ENCODE data around the gene SIRT6.

DNA sequence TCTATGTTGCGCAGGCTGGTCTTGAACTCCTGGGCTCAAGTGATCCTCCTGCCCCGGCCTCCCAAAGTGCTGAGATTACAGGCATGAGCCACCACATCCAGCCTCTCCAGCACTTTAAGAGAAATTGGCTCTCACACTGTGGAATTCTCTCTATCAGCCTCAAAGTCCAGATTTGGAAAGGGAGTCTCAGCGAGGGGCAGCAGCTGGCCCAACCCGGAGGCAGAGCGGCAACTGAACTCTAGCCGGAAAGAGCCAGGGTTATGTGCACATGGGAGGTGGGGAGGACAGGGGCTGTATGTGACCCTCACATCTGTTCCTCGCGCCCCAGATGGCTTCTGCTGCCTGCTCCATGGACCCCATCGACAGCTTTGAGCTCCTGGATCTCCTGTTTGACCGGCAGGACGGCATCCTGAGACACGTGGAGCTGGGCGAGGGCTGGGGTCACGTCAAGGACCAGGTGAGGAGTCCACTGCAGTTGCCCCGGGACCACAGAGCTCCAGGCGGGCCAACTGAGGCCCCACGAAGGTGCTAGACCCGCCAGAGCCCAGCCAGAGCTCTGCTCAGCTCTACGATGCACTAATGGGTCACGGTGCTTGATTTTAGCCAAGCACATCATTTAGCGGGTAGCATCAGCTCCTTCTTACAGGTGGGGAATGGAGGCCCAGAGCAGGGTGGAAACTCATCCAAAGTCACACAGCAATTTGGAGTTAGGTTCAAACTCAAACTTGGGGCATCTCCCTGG lies 27.6 kb downstream of the SIRT6 start:
- TF ChIP-seq CTCF (conservative IDR thresholded peaks at IDR 0.05 in 1 of 2, IDR thresholded peaks at IDR 0.05 in 1 of 2; ENCODE audit: low read depth in 1 of 2, low read length in 2 of 2) (no peak), EZH2 (IDR thresholded peaks at IDR 0.05; ENCODE audit: low read length, missing control alignments) (no peak)

All from fibroblast of lung (primary cell).